ENCODE measurements around the gene C16orf54.
"Not testable (repeated sequence)": the region's sequence is repeated elsewhere in the genome, so short reads cannot be mapped to it uniquely, and the experiment has no call there.

Gene C16orf54

DNA sequence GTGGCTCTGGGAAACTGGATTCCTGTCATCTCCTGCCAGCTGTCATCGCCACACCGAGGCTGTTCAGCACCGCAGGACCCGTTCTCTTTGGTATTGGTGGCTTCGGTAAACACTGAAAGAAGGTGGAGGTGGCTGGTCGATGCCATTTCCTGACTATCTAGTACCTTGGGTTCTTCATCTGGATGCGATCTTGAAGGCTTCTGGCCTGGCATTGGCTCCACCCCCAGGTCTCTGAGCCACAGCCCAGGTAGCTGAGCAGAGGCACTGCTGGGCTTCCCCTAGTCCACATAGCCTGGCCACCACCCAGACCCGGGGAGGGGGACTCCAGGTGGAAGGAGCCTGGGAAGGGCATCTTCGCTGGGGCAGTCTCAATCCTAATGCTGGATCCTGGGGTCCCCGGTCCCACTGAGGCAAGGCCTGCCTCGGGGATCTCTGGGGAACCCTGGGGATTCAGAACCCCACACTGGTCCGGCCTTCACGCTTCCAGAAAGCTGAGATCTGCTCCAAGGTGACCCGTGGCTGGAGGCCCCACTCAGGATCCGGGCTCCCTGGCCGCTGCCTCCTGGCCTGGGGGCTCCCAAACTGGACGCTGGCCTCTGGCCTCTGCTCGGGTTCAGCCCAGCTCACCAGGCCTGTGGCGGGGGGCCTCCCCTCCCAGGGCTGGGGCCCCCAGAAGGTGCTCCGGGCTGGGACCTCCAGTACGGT lies 1.8 kb downstream of the C16orf54 start:
- no peak for DNase-seq (ENCODE audit: insufficient read length)
- no peak for FAIRE-seq
- TF ChIP-seq POLR2AphosphoS5 (IDR thresholded peaks at IDR 0.05; ENCODE audit: low read depth, low read length) (no peak), POLR2A (IDR thresholded peaks at IDR 0.05; ENCODE audit: low read depth, low read length) (no peak), TAF1 (IDR thresholded peaks at IDR 0.05; ENCODE audit: borderline replicate concordance, low read depth, low read length) (no peak)

DNA sequence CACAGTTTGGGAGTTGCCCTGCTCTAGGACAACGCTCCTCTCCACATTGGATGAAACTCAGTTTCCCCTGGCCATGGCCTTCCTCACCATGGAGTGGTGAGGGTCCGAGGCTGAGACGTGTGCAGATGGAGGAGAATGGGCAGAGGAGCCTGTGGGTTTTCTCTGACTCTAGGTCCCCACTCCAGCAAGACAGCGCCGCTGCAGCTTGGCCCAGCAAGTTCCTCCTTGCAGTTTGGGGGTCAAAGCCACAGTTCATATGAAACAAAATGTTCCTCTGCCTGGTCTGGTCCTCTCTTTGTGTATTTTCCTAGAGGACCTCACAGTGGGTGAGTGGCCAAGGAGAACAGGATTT lies 2.3 kb downstream of the C16orf54 start:
- no peak for DNase-seq (ENCODE audit: insufficient read length)
- FAIRE-seq: no peak
- TF ChIP-seq POLR2AphosphoS5 (IDR thresholded peaks at IDR 0.05; ENCODE audit: low read depth, low read length) (no peak), TAF1 (IDR thresholded peaks at IDR 0.05; ENCODE audit: borderline replicate concordance, low read depth, low read length) (no peak), POLR2A (IDR thresholded peaks at IDR 0.05; ENCODE audit: low read depth, low read length) (no peak)

DNA sequence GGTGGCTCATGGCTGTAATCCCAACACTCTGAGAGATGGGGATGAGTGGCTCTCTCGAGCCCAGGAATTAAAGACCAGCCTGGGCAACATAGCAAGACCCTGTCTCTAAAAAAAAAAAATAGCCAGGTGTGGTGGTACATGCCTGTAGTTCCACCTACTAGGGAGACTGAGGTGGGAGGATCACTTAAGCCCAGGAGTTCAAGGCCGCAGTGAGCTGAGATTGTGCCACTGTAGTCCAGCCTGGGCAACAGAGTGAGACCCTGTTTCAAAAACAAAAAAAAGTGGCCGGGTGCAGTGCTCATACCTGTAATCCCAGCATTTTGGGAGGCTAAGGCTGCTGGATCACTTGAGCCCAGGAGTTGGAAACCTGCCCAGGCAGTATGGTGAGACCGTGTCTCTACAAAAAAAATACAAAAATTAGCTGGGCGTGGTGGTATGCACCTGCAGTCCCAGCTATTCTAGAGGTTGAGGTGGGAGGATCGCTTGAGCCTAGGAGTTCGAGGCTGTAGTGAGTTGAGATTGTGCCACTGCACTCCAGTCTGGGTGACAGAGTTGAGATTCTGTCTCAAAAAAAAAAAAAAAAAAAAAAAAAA lies 3.0 kb downstream of the C16orf54 start:
- FAIRE-seq (no peak), DNase-seq (ENCODE audit: insufficient read length) (no peak)
- TF ChIP-seq POLR2AphosphoS5 (IDR thresholded peaks at IDR 0.05; ENCODE audit: low read depth, low read length): no peak
- TF ChIP-seq TAF1 (IDR thresholded peaks at IDR 0.05; ENCODE audit: borderline replicate concordance, low read depth, low read length): no peak
- TF ChIP-seq POLR2A (IDR thresholded peaks at IDR 0.05; ENCODE audit: low read depth, low read length): no peak

DNA sequence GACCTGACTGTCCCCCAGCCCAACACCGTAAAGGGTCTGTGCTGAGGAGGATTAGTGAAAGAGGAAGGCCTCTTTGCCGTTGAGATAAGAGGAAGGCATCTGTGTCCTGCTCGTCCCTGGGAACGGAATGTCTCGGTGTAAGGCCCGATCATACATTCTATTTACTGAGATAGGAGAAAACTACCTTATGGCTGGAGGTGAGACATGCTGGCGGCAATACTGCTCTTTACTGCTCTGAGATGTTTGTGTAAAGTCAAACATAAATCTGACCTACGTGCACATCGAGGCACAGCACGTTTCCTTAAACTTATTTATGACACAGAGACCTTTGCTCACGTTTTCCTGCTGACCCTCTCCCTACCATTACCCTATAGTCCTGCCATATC lies 5.2 kb downstream of the C16orf54 start:
- not testable (repeated sequence) for FAIRE-seq; DNase-seq (ENCODE audit: insufficient read length)

DNA sequence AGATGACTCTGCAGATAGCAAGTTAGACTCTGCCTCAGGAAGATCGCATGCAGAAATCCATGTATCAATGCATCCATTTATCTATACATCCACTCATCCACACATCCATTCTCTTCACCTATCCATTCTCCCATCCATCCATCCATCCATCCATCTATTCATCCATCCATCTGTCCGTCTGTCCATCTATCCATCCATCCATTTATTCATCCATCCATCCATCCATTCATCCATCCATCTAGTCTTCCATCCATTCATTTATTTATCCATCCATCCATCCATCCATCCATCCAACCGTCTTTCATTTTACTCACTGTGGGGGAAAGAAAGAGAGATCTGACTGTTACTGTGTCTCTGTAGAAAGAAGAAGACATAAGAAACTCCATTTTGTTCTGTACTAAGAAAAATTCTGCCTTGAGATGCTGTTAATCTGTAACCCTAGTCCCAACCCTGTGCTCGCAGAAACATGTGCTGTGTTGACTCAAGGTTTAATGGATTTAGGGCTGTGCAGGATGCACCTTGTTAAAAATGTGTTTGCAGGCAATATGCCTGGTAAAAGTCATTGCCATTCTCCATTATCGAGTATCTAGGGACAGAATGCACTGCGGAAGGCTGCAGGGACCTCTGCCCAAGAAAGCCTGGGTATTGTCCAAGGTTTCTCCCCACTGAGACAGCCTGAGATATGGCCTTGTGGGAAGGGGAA lies 5.7 kb downstream of the C16orf54 start:
- DNase-seq (ENCODE audit: insufficient read length); FAIRE-seq: not testable (repeated sequence)

DNA sequence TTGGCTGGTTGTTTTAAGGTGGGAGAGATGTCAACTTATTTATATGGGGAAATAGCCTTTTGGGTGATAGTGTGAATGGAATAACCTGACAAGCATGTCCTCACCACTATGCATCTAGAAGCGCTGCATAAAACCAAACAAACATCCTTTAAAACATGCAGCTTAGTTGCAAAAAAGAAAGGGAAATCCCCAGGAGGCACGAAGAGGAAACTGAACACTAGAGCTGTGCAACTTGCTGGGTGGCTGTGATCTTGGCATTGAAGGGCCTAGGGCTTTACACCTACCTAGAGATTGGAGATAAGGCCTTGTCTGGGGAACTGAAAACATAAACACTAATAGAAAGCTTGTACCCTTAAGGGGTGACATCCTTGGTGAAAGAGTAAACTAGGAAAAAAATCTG lies 7.3 kb downstream of the C16orf54 start:
- FAIRE-seq: peak; percentile 82
- TF ChIP-seq POLR2AphosphoS5 (IDR thresholded peaks at IDR 0.05; ENCODE audit: low read depth, low read length) (no peak), POLR2A (IDR thresholded peaks at IDR 0.05; ENCODE audit: low read depth, low read length) (no peak), TAF1 (IDR thresholded peaks at IDR 0.05; ENCODE audit: borderline replicate concordance, low read depth, low read length) (no peak)
- DNase-seq (ENCODE audit: insufficient read length): peak; percentile 51

DNA sequence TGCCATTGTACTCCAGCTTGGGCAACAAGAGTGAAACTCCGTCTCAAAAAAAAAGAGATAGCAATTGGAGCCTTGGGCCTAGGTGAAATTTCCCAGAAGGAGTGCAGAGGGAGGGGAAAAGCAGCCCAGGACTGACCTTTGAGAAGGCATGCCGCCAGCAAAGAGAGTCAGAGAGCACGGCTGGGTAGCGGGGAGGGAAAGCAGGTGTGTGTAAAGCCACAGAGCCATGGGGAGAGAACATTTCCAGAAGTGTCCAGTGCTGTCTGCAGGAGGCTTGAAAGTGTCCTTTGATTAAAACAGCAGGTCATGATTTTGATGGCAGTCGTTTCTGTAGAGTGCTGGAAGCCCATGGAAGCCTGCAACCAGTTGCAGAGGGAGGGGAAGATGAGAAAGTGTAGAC lies 8.1 kb downstream of the C16orf54 start:
- TF ChIP-seq TAF1 (IDR thresholded peaks at IDR 0.05; ENCODE audit: borderline replicate concordance, low read depth, low read length) (no peak), POLR2A (IDR thresholded peaks at IDR 0.05; ENCODE audit: low read depth, low read length) (no peak), POLR2AphosphoS5 (IDR thresholded peaks at IDR 0.05; ENCODE audit: low read depth, low read length) (no peak)
- FAIRE-seq (no peak), DNase-seq (ENCODE audit: insufficient read length) (no peak)

DNA sequence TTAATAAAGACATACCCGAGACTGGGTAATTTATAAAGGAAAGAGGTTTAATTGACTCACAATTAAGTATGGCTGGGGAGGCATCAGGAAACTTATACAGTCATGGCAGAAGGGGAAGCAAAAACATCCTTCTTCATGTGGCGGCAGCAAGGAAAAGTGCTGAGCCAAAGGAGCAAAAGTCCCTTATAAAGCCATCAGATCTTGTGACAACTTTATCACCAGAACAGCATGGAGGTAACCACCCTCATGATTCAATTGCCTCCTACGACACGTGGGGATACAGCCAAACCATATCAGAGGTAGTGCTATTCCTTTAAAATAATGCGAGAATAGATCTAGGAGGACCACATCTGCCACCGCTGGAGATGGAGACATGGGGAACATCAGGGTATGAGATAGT lies 9.0 kb downstream of the C16orf54 start:
- TF ChIP-seq POLR2A (IDR thresholded peaks at IDR 0.05; ENCODE audit: low read depth, low read length) (no peak), POLR2AphosphoS5 (IDR thresholded peaks at IDR 0.05; ENCODE audit: low read depth, low read length) (no peak), TAF1 (IDR thresholded peaks at IDR 0.05; ENCODE audit: borderline replicate concordance, low read depth, low read length) (no peak)
- DNase-seq (ENCODE audit: insufficient read length): no peak
- no peak for FAIRE-seq

DNA sequence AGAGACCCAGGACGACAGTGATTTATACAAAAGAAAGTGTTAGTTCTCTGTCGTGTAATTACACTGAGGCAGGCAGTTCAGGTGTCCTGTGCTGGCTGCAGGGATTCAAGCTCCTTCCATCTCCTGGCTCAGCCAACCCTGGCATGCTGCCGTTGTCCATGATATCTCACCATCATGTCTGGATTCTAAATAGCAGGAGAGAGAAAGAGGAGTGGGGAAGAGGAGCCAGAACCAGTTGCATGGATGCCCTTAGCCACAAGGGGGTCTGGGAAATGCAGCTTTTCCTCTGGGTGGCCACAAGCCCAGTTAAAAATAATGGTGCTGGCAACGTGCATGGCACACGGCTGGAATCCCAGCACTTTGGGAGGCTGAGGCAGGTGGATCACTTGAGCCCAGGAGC lies 9.7 kb downstream of the C16orf54 start:
- no peak for DNase-seq (ENCODE audit: insufficient read length)
- TF ChIP-seq POLR2A (IDR thresholded peaks at IDR 0.05; ENCODE audit: low read depth, low read length) (no peak), TAF1 (IDR thresholded peaks at IDR 0.05; ENCODE audit: borderline replicate concordance, low read depth, low read length) (no peak), POLR2AphosphoS5 (IDR thresholded peaks at IDR 0.05; ENCODE audit: low read depth, low read length) (no peak)
- no peak for FAIRE-seq

DNA sequence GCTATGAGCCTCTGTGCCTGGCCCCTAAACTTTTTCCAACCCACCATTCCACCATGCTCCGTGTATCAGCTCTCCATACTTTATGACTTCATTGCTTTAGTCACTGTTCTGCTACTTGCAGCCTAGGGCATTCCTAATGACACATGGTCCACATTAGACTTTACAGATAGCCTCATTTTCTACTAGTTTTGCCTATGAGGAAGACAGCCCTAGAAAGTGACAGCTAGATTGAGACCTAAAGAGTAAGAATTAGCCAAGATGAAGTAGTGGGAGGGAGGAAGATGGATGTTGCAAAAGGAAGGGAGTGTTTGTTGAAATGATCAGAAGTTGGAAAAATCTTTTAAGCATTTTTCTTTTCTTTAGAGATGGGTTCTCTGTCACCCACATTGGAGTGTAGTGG lies 11.0 kb downstream of the C16orf54 start:
- DNase-seq (ENCODE audit: insufficient read length): no peak
- no peak for TF ChIP-seq POLR2A (IDR thresholded peaks at IDR 0.05; ENCODE audit: low read depth, low read length)
- TF ChIP-seq TAF1 (IDR thresholded peaks at IDR 0.05; ENCODE audit: borderline replicate concordance, low read depth, low read length): no peak
- TF ChIP-seq POLR2AphosphoS5 (IDR thresholded peaks at IDR 0.05; ENCODE audit: low read depth, low read length): no peak
- no peak for FAIRE-seq

DNA sequence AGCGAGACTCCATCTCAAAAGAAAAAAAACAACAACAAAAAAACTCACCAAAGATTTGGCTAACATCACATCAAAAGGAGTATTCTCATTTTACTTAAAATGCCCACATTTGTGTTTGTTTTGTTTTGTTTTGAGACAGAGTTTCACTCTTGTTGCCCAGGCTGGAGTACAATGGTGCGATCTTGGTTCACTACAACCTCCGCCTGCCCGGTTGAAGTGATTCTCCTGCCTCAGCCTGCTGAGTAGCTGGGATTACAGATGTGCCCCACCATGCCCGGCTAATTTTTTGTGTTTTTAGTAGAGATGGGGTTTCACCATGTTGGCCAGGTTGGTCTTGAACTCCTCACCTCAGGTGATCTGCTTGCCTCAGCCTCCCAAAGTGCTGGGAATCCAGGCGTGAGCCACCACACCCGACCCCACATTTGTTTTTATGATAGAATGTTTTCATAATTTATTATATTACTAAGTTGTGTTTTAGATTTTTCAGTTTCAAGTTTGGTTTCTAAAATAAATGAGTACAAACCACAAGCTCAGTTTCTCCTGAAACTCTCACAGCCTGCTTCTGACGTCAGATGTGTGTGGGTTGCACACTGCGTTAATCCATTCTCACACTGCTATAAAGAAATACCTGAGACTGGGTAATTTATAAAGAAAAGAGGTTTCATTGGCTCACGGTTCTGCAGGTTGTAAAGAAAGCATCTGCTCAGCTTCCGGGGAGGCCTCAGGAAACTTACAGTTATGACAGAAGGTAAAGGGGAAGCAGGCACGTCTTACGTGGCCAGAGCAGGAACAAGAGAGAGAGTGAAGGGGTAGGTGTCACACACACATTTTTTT lies 13.8 kb downstream of the C16orf54 start:
- not testable (repeated sequence) for DNase-seq (ENCODE audit: insufficient read length)
- FAIRE-seq: peak; percentile 5

DNA sequence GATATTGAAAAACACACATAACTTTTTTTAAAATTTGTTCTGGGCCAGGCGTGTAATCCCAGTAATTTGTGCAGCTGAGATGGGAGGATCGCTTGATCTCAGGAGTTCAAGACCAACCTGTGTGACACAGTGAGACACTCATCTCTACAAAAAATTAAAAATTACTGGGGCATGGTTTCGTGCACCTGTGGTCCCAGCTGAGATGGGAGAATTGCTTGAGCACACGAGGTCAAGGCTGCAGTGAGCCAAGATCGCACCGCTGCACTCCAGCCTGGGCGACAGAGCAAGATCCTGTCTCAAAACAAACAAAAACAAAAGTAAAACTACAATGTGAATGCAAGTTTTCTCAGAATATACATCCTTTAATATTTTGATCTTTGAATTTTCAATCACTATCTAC lies 15.1 kb downstream of the C16orf54 start:
- no peak for DNase-seq (ENCODE audit: insufficient read length)
- TF ChIP-seq POLR2AphosphoS5 (IDR thresholded peaks at IDR 0.05; ENCODE audit: low read depth, low read length): no peak
- no peak for TF ChIP-seq TAF1 (IDR thresholded peaks at IDR 0.05; ENCODE audit: borderline replicate concordance, low read depth, low read length)
- TF ChIP-seq POLR2A (IDR thresholded peaks at IDR 0.05; ENCODE audit: low read depth, low read length): no peak
- FAIRE-seq: no peak

Data from GM12892 (cell line).